Naive B cell (primary cell): ENCODE measurements around the gene DPYD. TPM values are rescaled to one million over a fixed set of nuclear protein-coding genes. Genes with fewer than 3 reads are reported as not detected.

ENCODE experiments used
- ATAC-seq, 2 donors: fragments of 150-1000 bp; cut with Tn5 transposase; 2 replicates each; pipeline ENCODE4 v1.10.0; 2021; ENCODE audit warnings: low read depth in 2 of 2, mild to moderate bottlenecking in 2 of 2, moderate library complexity in 2 of 2
- DNase-seq: peaks from one replicate; pipeline ENCODE4 v3.0.0; 2022
- H3K27ac Mint-ChIP-seq, 6 donors: one replicate each; pipeline ENCODE4 v1.8.0; 2020 to 2022; ENCODE audit warnings: mild to moderate bottlenecking in 6 of 6, mixed read lengths in 6 of 6, moderate library complexity in 5 of 6, inconsistent platforms in 2 of 6
- H3K27me3 Mint-ChIP-seq, 3 donors: one replicate each; pipeline ENCODE4 v1.8.0; 2021 to 2022; ENCODE audit warnings: mixed read lengths in 3 of 3, mild to moderate bottlenecking in 1 of 3
- H3K36me3 Mint-ChIP-seq, 2 donors: one replicate each; pipeline ENCODE4 v1.8.0; 2020 to 2022; ENCODE audit warnings: mixed read lengths in 2 of 2, inconsistent platforms in 1 of 2, mild to moderate bottlenecking in 1 of 2
- H3K4me1 Mint-ChIP-seq, 3 donors: one replicate each; pipeline ENCODE4 v1.8.0; 2020 to 2022; ENCODE audit warnings: mixed read lengths in 3 of 3, inconsistent platforms in 1 of 3, mild to moderate bottlenecking in 1 of 3, moderate library complexity in 1 of 3
- H3K4me3 Mint-ChIP-seq, 8 donors: one replicate each; pipeline ENCODE4 v1.8.0; 2020 to 2022; ENCODE audit warnings: mild to moderate bottlenecking in 8 of 8, mixed read lengths in 8 of 8, moderate library complexity in 8 of 8, inconsistent platforms in 2 of 8
- H3K9me3 Mint-ChIP-seq, 7 donors: one replicate each; pipeline ENCODE4 v1.8.0; 2020 to 2022; ENCODE audit warnings: mixed read lengths in 7 of 7, mild to moderate bottlenecking in 5 of 7, inconsistent platforms in 2 of 7, moderate library complexity in 1 of 7
- polyA plus RNA-seq, 6 donors: library from polyadenylated mRNA; unstranded; fragments of 300-500 nt; fragmentation: Illumina TruSeq; gene quantifications; one replicate each; pipeline ENCODE4 v1.2.3, GENCODE V29; 2021; ENCODE audit warnings: low read depth in 6 of 6

DPYD gene
- polyA plus RNA-seq, 6 donors from 2014 or later: 13.9 to 24.6 (median 19.1) TPM

DNA sequence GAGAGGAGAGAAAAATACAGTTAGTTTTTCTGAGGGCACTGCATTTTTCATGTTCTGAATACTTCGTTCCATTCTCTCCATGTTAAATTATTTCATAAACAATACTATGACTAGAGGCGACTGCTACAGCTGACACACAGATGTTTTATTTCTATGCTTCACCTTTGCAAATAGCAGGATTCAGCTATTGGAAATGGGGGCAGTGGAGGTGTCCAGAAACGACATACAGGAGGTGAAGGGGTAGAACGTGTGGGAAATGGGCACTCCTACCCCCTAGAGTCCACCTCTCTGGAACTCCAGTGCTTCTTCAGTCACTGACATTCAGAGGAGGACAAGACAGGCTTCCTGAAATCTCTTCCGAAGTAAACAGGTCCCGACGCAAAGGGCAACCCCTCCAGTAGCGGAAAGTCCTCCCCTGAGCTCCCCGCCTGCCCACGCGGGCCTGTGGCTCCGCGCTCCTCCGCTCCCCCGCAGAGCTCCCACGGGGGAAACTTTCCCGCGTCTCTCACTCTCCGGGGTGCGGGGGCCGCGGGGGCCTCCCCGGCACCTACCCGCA, 480 bp downstream of the DPYD start:
- Mint-ChIP-seq H3K4me1 (peaks cover 8 to 24% (median 17%) of the 10 kb centered on the region in 3 donors), H3K27ac (peak overlapping the region; percentile 91 to 97 (median 94)), H3K36me3 (no peaks in the 10 kb centered on the region), H3K9me3 (no peaks in the 10 kb centered on the region), H3K27me3 (no peaks in the 10 kb centered on the region), H3K4me3 (peak overlapping the region; percentile 90 to 99 (median 97))
- ATAC-seq (peak; percentile 28 to 29), DNase-seq (no peak)

DNA sequence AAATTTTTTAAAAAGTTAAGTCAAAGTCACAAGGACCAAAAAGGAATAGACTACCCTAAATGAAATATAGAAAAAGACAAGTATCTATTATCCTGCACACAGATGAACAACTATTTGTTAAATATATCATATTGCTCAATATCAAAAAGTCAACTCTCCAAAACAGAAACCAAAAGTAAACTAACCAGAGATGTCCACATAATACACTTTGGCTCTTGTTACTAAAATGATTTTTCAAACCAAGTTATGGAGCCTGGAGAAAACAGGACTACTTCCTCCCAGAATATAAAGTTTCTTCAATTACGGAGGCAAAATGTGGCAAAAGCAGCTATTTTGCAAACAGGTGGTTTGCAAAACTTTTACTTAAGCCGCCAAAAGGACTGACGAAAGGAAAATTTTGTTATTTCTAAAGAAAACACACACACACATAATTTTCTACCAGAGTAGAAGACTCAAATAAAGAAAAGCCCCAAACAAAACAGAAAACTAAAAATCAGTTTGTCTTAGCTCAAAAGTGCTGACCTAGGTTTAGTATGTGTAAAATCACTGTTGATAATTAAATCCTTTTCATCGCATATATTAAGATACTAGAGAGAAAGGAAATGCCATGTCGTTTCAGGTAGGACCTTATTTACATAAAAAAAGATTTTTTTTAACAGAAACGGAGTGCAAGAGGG, 1.1 kb downstream of the DPYD start:
- Mint-ChIP-seq H3K4me3 (peak overlapping the region; percentile 90 to 99 (median 97)), H3K9me3 (no peaks in the 10 kb centered on the region), H3K27ac (peak overlapping the region; percentile 69 to 96 (median 93)), H3K36me3 (no peaks in the 10 kb centered on the region), H3K4me1 (peaks cover 8 to 27% (median 17%) of the 10 kb centered on the region in 3 donors), H3K27me3 (no peaks in the 10 kb centered on the region)
- peak; percentile 6 for DNase-seq
- no peak for ATAC-seq

DNA sequence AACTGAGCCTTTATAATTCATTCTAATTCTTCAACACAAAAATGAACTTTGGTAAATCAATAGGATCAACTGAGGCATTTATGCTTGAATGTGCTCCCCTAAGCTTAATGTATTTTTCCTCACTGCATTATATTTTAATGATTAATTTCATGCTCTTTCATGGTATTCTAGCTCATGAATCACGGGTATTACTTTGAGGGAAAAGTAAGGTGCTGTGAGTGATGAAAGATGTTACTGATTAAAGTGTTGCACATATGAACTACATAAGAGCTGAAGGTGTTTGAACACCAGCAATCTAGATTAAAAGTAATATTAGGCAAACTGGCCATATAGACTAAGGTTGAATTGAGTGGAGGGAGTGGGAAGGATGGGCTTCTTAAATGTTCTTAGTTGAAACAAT, 1.9 kb downstream of the DPYD start:
- ATAC-seq (no peak), DNase-seq (no peak)
- peaks cover 8 to 33% (median 17%) of the 10 kb centered on the region in 3 donors for H3K4me1 Mint-ChIP-seq
- no peaks in the 10 kb centered on the region for H3K9me3 Mint-ChIP-seq
- H3K27ac Mint-ChIP-seq: peak overlapping the region in 1 of 6 donors; percentile 93
- H3K27me3 Mint-ChIP-seq: no peaks in the 10 kb centered on the region
- peak overlapping the region in 6 of 8 donors; percentile 90 to 98 (median 96) for H3K4me3 Mint-ChIP-seq
- H3K36me3 Mint-ChIP-seq: no peaks in the 10 kb centered on the region

DNA sequence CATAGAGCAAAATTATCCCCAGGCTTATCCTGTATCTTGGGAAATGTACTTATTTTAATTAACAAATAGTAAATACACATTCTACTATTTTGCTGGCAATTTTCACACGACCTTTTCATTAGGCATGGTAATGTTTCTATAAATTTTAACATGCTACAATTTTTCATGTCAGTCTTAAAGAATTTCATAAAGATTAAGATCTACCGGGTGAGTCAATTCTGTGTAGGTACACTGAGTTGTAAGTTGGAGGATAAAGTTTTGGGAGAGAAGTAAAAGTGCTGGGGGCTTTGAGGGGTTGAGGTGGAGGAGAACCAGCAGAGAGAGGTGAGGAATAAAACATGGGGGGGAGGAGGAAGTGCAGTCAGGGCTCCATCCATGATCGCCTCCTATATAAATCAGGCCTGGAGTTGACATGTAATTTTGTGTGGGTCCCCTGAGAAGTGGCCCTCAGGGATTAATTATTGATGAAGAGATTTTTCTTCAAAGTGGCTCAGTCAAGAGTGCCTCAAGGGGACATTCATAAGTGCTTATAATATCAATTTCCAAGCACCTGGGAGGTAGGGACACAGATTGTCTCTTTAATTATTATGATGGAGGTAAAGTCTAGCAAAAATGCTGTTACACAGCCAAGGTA, 7.2 kb downstream of the DPYD start:
- Mint-ChIP-seq H3K4me3 (no peak overlapping the region), H3K27ac (no peak overlapping the region)

DNA sequence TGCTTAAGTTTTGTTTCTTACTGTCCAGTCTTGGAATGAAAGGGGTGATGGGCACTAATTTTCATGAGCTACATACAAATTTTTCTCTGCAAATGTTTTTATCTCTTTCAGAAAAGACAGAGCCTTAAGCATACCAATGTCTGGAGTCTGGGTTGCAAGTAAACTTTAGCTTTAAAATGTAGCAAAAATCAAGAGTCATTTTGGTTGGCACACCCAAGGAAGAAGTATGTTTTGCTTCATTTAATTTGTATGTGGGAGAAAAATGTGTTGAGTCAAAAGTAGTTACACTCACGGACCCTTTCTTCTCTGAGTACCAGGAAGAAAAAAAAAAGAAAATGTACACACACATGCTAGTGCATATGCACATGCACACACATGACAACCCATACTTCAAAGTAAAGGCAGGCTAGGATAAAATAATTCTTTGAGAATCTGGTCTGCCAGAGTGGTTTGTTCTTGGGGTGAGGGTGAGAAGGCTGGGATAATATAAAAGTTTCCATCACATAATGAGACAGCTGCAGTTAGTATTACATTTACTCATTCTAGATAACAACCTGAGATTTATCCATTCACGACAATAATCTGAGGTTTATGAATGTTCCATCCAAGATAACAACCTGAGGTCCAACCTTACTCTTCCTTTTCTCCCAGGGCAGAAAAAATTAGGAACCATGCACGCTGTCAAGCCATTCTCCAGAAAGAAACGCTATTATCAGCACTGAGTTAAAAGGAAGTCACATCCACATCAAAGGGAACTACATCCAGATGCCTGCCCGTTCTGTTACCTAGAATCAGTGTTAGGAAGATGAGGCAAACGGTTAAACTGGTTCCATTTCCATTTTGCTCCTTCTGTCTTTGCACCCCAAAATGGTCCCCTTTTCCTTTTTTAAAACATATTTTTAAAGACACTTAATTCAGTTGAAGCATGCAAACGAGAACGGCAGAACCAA, 9.3 kb downstream of the DPYD start:
- no peak for DNase-seq
- no peak overlapping the region for H3K4me3 Mint-ChIP-seq
- H3K4me1 Mint-ChIP-seq: peaks cover 4 to 29% (median 8%) of the 10 kb centered on the region in 3 donors
- H3K36me3 Mint-ChIP-seq: no peaks in the 10 kb centered on the region
- H3K27ac Mint-ChIP-seq: peak overlapping the region in 2 of 6 donors; percentile 3 to 10
- no peak for ATAC-seq
- no peaks in the 10 kb centered on the region for H3K9me3 Mint-ChIP-seq
- H3K27me3 Mint-ChIP-seq: no peaks in the 10 kb centered on the region

More for the DNA sequence above, 7.2 kb downstream of the DPYD start:
- ATAC-seq: no peak
- no peaks in the 10 kb centered on the region for H3K27me3 Mint-ChIP-seq
- H3K9me3 Mint-ChIP-seq: no peaks in the 10 kb centered on the region
- peaks cover 4 to 33% (median 8%) of the 10 kb centered on the region in 3 donors for H3K4me1 Mint-ChIP-seq
- no peak for DNase-seq
- H3K36me3 Mint-ChIP-seq: no peaks in the 10 kb centered on the region

DNA sequence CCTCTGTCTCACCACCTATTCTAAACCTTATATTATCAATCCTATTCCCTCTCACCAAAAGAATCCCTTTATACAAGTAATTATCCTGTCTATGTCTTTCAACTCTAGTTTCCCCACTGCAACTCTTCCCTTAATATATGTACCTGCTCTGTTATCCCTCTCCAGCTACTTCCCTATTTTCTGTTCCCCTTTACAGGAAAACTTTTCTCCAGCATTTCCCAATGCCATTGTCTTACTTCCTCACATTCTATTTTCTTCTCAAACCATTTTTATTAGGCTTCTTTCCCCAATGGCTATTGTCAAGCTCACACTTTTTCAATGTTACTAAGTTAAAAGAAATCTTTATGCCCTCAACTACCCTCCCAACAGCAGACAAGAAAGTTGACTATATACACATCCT, 11.6 kb downstream of the DPYD start:
- H3K36me3 Mint-ChIP-seq: no peaks in the 10 kb centered on the region
- H3K27ac Mint-ChIP-seq: no peak overlapping the region
- H3K4me1 Mint-ChIP-seq: peaks cover 4 to 15% (median 8%) of the 10 kb centered on the region in 3 donors
- H3K4me3 Mint-ChIP-seq: no peak overlapping the region
- H3K27me3 Mint-ChIP-seq: no peaks in the 10 kb centered on the region
- no peaks in the 10 kb centered on the region for H3K9me3 Mint-ChIP-seq
- ATAC-seq: no peak
- DNase-seq: no peak

DNA sequence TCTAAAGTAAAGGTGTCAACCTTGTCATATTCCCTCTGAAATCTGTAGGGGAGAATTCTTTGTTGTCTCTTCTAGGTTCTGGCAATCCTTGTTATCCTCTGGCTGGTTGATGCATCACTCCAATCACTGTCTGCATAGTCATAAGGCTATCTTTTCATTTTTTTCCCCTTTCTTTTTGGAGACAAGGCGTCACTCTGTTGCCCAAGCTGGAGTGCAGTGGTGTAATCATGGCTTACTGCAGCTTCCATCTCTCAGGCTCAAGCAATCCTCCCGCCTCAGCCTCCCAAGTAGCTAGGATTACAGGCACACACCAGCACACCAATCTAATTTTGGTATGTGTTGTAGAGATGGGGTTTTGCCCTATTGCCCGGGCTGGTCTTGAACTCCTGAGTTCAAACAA, 12.9 kb downstream of the DPYD start:
- Mint-ChIP-seq H3K4me1 (peaks cover 0 to 8% (median 4%) of the 10 kb centered on the region in 3 donors), H3K4me3 (no peak overlapping the region), H3K27me3 (no peaks in the 10 kb centered on the region), H3K9me3 (no peaks in the 10 kb centered on the region), H3K27ac (no peak overlapping the region), H3K36me3 (no peaks in the 10 kb centered on the region)
- DNase-seq (no peak), ATAC-seq (no peak)

DNA sequence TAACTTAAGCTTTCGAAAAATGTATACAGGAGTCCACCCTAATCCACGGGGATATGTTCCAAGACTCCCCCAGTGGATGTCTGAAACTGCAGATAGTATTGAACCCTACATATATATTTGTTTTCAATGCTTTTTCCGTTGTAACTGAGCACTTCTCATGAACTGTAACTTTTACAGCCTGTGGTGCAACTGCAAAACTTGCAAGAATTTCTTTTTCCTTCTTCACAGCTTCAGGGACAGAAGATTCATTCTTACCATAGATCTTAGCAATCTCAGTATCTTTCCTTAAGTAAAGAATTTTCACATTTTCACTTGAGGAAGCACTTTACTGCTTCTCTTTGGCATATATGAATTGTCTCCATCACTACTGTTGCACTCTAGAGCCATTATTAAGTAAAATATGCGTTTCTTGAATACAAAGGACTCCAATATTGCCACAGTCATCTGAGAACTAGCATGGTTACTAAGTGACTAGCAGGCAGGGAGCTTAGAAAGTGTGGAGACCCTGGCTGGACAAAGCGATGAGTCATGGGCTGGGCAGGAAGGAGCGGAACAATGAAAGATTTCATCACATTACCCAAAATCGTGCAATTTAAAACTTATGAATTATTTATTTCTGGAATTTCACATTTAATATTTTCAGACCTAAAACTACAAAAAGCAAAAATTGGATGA, 14.1 kb downstream of the DPYD start:
- no peaks in the 10 kb centered on the region for H3K27me3 Mint-ChIP-seq
- no peak for ATAC-seq

DNA sequence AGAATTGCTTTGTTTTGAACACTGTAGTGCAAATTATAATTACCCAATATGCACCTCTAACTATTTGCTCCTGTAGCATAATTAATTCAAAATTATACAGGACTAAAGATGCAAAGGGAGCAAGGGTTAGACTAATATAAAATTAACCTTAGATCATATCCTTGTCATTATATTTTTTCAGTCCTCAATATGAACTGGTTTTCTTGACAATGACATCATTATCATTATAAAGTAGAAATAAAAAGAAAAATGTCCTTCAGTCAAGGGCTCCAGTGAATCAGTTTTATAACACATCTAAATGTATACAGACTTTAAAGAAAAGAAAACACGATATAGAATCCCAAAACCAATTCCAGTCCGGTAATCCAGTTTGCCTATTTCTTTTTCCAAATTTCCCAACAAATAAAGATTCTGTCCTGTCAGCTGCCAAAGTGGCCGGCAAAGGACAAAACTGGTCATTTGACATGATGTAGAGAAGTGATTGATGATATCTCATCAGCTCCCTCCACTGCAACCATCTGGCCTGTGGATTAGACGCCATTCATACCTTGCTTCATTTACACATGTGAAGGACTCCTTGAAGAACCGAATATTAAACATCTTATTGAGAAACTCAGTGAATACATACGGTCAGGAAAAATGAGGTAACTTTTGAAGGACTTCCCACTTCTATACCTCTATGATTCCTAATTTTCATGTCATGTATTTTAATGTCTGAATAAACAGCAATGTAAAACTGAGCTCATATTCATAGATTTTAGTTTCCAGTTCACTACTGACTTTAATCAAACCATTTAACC, 15.5 kb downstream of the DPYD start:
- H3K36me3 Mint-ChIP-seq: no peaks in the 10 kb centered on the region
- ATAC-seq (no peak), DNase-seq (no peak)
- H3K27me3 Mint-ChIP-seq: no peaks in the 10 kb centered on the region
- peaks cover 5 to 18% (median 7%) of the 10 kb centered on the region in 3 donors for H3K4me1 Mint-ChIP-seq
- H3K9me3 Mint-ChIP-seq: no peaks in the 10 kb centered on the region
- H3K27ac Mint-ChIP-seq: peak overlapping the region in 1 of 6 donors; percentile 39
- no peak overlapping the region for H3K4me3 Mint-ChIP-seq

More for the DNA sequence above, 14.1 kb downstream of the DPYD start:
- no peaks in the 10 kb centered on the region for H3K9me3 Mint-ChIP-seq
- peaks cover 5 to 11% (median 5%) of the 10 kb centered on the region in 3 donors for H3K4me1 Mint-ChIP-seq
- no peak for DNase-seq
- no peak overlapping the region for H3K27ac Mint-ChIP-seq
- no peak overlapping the region for H3K4me3 Mint-ChIP-seq
- no peaks in the 10 kb centered on the region for H3K36me3 Mint-ChIP-seq

DNA sequence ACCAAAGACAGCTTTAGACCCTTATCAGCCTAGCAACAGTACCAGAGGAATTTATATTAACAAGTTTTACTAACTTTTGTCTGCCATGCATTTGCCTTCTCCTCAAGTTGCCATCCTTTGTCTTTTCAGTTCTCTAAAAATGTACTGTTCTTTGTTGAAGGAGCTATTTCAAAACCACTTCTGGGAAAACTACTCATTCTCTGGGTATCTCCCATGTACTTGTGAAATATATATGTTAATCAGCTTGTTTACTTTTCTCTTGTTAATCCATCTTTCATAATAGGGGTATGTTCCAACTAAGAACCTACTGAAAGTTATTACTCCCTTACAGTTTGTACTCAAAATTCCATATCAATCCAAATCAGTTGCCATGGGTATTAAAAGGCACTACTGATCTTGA, 16.3 kb downstream of the DPYD start:
- DNase-seq: no peak
- peaks cover 0 to 1% of the 10 kb centered on the region in 2 donors for H3K36me3 Mint-ChIP-seq
- peaks cover 0 to under 1% (median 0%) of the 10 kb centered on the region in 7 donors for H3K9me3 Mint-ChIP-seq
- H3K4me1 Mint-ChIP-seq: peaks cover 5 to 18% (median 7%) of the 10 kb centered on the region in 3 donors
- no peak overlapping the region for H3K27ac Mint-ChIP-seq
- no peak overlapping the region for H3K4me3 Mint-ChIP-seq
- H3K27me3 Mint-ChIP-seq: no peaks in the 10 kb centered on the region
- ATAC-seq: no peak

DNA sequence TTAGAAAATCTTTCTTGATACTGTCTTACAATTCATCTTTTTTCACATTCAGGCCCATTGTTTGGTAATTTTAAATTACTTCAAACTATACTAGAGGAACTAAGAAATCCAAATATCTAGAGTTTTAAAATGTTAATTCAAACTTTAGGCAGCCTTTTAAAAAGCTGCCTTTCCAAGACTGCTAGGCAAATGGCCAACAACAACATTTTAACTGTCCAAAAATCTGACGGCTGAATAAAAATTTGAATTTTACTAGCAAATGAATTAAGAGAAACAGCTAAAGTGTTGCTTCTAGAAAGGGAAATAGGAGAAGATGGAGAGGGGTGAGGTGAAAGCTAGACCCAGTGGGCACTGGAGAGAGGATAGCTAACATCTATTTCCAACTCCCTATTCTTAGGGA, 17.2 kb downstream of the DPYD start:
- H3K27ac Mint-ChIP-seq: no peak overlapping the region
- no peak overlapping the region for H3K4me3 Mint-ChIP-seq
- no peak for DNase-seq
- ATAC-seq: no peak
- H3K27me3 Mint-ChIP-seq: no peaks in the 10 kb centered on the region
- H3K4me1 Mint-ChIP-seq: peaks cover 5 to 18% (median 7%) of the 10 kb centered on the region in 3 donors
- H3K36me3 Mint-ChIP-seq: peaks cover 3 to 10% of the 10 kb centered on the region in 2 donors
- H3K9me3 Mint-ChIP-seq: peaks cover 0 to 10% (median 2%) of the 10 kb centered on the region in 7 donors

DNA sequence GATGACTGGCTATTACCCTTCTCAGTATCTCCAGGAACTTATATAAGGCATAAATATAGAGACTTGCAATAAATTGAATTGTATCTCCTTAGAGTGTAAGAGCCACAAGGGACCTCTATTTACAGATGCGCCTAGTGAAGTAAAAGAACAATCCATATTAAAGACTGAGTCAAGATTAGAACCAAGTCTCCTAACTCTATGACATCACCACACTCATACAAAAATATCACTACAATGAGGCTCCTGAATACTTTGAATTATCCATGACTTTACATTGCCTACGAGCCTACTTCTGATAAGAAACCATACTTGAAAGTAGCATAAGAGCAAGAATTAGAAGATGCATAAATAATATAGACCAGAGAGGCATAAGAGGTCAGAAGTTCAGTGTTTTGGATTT, 18.8 kb downstream of the DPYD start:
- peaks cover 5 to 18% (median 11%) of the 10 kb centered on the region in 3 donors for H3K4me1 Mint-ChIP-seq
- H3K27ac Mint-ChIP-seq: no peak overlapping the region
- ATAC-seq (no peak), DNase-seq (no peak)
- no peaks in the 10 kb centered on the region for H3K27me3 Mint-ChIP-seq
- peak overlapping the region in 1 of 8 donors; percentile 49 for H3K4me3 Mint-ChIP-seq
- H3K36me3 Mint-ChIP-seq: peaks cover 4 to 16% of the 10 kb centered on the region in 2 donors
- peaks cover 0 to 16% (median 7%) of the 10 kb centered on the region in 7 donors for H3K9me3 Mint-ChIP-seq
